Motor neuron (in vitro differentiated cells): ENCODE measurements around the gene TLCD1. TPM values are rescaled to one million over a fixed set of nuclear protein-coding genes. Genes with fewer than 3 reads are reported as not detected.

ENCODE experiments used
- ATAC-seq, 8 experiments: fragments of 200-7000 bp; cut with Tn5 transposase; replicated peaks in 6 of 8; 2 replicates each; pipeline ENCODE4 v1.8.0; 2021; ENCODE audit warnings: mild to moderate bottlenecking in 8 of 8, moderate library complexity in 8 of 8
- H3K27ac ChIP-seq, 2 donors: fragments of 250-450 bp; sonication (Bioruptor Pico); 2 replicates each; pipeline ENCODE4 v1.9.0; 2021; ENCODE audit warnings: antibody characterized with exemption in 2 of 2, mild to moderate bottlenecking in 2 of 2, moderate library complexity in 1 of 2
- H3K4me1 ChIP-seq, 2 donors: fragments of 250-450 bp; sonication (Bioruptor Pico); replicated peaks in 1 of 2; 2 replicates each; pipeline ENCODE4 v1.6.1; 2021; ENCODE audit warnings: antibody characterized with exemption in 2 of 2, mild to moderate bottlenecking in 2 of 2, moderate library complexity in 1 of 2
- H3K4me3 ChIP-seq, 5 donors: fragments of 250-450 bp; sonication (Bioruptor Pico); 2 replicates each; pipeline ENCODE4 v1.9.0; 2021; ENCODE audit warnings: antibody characterized with exemption in 5 of 5, mild to moderate bottlenecking in 5 of 5, moderate library complexity in 4 of 5
- WGBS, 10 experiments: fragments of 450-650 bp; shearing (Covaris generic); methylation state at CpG; one replicate each; pipeline ENCODE4 v1.0.0; 2022; 5-methylcytosine and 5-hydroxymethylcytosine counted together
- in situ Hi-C, 9 experiments: fragments of 400-800 bp; cut with MboI; loops; one replicate each; pipeline ENCODE4 v1.15.0; 2021; ENCODE audit warnings: low sequenced_read_pairs in 9 of 9, low pct_unique_long_range_greater_than_20kb in 2 of 9; ENCODE audit not compliant: unreplicated experiment in 9 of 9
- total RNA-seq, 8 experiments: library from RNA; unstranded; fragments of 300-600 nt; gene quantifications; 2 replicates each; pipeline versions ENCODE4 v1.2.3 to v1.2.4, GENCODE V29; 2022

TLCD1 gene, protein sequence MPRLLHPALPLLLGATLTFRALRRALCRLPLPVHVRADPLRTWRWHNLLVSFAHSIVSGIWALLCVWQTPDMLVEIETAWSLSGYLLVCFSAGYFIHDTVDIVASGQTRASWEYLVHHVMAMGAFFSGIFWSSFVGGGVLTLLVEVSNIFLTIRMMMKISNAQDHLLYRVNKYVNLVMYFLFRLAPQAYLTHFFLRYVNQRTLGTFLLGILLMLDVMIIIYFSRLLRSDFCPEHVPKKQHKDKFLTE
- total RNA-seq, result 10 to 100 TPM in 3 of 8 experiments, 1 to 10 TPM in 5; 3.4 to 38.3 (median 7.5) TPM

DNA sequence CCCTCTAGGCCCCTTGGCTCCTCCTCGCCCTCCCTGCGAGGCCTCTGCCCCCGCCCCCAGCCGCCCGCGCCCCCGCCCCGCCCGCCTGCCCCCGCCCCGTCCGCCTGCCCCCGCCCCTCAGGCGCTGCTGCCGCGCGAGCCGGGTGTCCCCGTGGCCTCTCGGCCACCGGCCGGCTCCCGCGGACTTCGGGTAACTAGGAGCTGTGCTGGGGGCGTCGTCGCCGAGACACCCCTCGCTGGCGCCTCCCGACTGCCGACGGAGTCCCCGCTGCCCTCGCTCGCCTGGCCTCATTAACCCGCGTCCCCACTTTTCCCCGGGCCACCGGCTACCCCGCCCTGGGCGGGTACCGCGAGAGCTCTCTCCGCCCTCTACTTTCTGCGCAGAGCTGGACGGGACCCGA is at the start of gene TLCD1:
TSS of gene TLCD1 (minus strand) at position 8 of the 401 bp plus-strand sequence. CDS start 136 bp downstream, outside the sequence.
- ATAC-seq, result peak; percentile 28 to 57 (median 47)
- WGBS, 10 experiments, result no CpG with 5 or more reads among the region's 49 CpGs
- Histone ChIP-seq H3K4me1 (peaks cover 13 to 25% of the 10 kb centered on the region in 2 donors), H3K27ac (peak within 1 kb of the TSS; percentile 89 to 95), H3K4me3 (peak within 1 kb of the TSS; percentile 63 to 95 (median 82))
- in situ Hi-C loops, result loop anchor here in 1 of 9 experiments (25.0 kb wide), 1 partner anchor 386 kb away; no protein-coding TSS in a partner anchor

DNA sequence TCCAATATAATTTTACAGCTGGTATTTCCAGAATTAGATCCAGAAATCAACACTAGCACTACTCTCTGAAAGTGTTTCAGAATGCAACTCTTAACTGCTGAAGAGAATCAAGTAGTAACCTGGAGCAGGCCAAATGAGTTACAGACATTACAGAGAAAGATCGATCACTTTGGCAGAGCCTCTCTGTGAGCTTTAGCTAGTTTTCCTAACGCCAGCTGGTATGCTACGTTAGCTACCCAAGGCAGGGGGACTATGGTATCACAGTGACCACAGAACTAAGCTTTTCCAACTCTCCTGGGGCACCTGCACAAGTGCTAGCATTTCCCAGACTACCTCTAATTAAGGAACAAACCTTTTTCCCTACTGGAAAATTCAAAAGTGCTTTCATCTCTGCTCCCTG is 48.2 kb upstream of the TLCD1 start:
- 29 to 100% (median 64%) methylated on average over 1 to 3 of the region's 3 CpGs; no CpG with 5 or more reads in 2 of the 10 experiments for WGBS, 10 experiments
- in situ Hi-C loops, result loop anchor here in 3 of 9 experiments (25.0 kb wide), 2 partner anchors 88 to 138 kb away; partner anchors contain the start of genes DHRS13 (in 2 of the 3) and ERAL1 (in 1 of the 3)
- ATAC-seq, result peak in 2 of 8 experiments; percentile 59 to 71
- Histone ChIP-seq H3K27ac (no peak overlapping the region), H3K4me3 (no peak overlapping the region), H3K4me1 (peaks cover 0 to 8% of the 10 kb centered on the region in 2 donors)

DNA sequence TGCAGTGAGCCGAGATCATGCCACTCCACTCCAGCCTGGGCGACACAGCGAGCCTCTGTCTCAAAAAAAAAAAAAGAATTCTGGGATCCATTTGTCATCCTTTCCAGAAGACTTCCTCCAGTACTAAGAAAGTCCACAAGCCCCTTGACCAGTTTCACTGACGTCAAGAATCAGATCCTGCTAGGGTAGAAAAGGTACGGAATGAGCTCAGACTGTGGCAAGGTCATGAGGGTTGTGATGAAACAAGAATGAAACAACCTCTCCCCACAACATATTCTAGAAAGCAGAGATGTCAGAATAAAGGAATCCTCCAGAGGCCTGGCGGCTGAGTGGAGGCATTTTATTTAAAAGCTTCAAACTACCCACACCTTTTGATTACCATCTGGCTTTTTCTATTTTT is 47.7 kb upstream of the TLCD1 start:
- Histone ChIP-seq H3K4me3 (no peak overlapping the region), H3K27ac (peak overlapping the region in 1 of 2 donors; percentile 61), H3K4me1 (peaks cover 0 to 8% of the 10 kb centered on the region in 2 donors)
- WGBS, 10 experiments, result 70 to 100% (median 79%) methylated on average over 1 to 5 of the region's 6 CpGs; no CpG with 5 or more reads in 1 of the 10 experiments
- peak in 5 of 8 experiments; percentile 36 to 90 (median 64) for ATAC-seq
- in situ Hi-C loops, result loop anchor here in 3 of 9 experiments (25.0 kb wide), 2 partner anchors 89 to 139 kb away; partner anchors contain the start of genes DHRS13 (in 2 of the 3) and ERAL1 (in 1 of the 3)

DNA sequence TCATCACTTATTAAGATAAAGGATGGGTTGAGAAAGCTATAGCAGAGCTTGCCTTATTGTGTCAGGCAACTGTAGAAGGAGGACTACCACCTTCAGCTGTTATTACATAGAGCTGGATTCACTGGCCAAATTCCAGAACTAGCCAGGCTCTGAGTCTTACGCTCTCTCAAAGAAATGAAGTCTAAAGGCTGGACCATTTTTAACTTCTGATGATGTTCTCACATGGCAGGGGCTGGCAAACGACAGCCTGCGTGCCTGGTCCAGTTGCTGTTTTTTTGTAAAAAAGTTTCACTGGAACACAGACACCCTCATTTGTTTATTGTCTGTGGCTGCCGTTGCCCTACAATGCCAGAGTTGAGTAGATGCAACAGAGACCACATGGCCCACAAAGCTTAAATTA is 39.0 kb upstream of the TLCD1 start:
- no peaks in the 10 kb centered on the region for H3K4me1 ChIP-seq
- no peak overlapping the region for H3K27ac ChIP-seq
- no peak overlapping the region for H3K4me3 ChIP-seq
- ATAC-seq, result no peak
- in situ Hi-C loops, result loop anchor here in 4 of 9 experiments (10.0 to 25.0 kb wide), 3 partner anchors 97 to 160 kb away; partner anchors contain the start of genes DHRS13 (in 2 of the 4) and ERAL1 (in 1 of the 4)
- WGBS, 10 experiments, result 50 to 100% (median 88%) methylated on average over 1 to 4 of the region's 4 CpGs; no CpG with 5 or more reads in 3 of the 10 experiments

DNA sequence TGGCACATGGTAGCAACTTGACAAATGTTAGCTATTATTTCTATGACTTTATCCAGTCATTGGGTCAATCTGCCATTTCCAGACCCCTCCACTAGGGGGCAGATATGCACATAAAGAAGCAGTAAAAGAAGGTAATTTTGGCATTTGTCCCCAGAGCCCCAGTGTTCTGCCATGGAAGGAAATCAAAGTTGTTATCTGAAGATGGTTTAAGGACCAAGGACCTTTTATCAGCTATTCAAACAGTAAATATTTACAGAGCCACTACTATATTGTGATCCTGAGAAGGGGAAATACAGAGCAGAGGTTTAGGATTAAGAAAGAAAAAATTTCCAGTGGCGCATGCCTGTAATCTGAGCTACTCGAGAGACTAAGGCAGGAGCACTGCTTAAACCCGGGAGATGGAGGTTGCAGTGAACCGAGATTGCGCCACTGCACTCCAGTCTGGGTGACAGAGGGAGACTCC is 37.8 kb upstream of the TLCD1 start:
- no peak overlapping the region for H3K27ac ChIP-seq
- peak; percentile 33 to 64 (median 44) for ATAC-seq
- in situ Hi-C loops, result loop anchor here in 4 of 9 experiments (10.0 to 25.0 kb wide), 3 partner anchors 98 to 161 kb away; partner anchors contain the start of genes DHRS13 (in 2 of the 4) and ERAL1 (in 1 of the 4)
- 39 to 90% (median 70%) methylated on average over 1 to 5 of the region's 5 CpGs; no CpG with 5 or more reads in 3 of the 10 experiments for WGBS, 10 experiments
- H3K4me1 ChIP-seq, result no peaks in the 10 kb centered on the region
- H3K4me3 ChIP-seq, result no peak overlapping the region

DNA sequence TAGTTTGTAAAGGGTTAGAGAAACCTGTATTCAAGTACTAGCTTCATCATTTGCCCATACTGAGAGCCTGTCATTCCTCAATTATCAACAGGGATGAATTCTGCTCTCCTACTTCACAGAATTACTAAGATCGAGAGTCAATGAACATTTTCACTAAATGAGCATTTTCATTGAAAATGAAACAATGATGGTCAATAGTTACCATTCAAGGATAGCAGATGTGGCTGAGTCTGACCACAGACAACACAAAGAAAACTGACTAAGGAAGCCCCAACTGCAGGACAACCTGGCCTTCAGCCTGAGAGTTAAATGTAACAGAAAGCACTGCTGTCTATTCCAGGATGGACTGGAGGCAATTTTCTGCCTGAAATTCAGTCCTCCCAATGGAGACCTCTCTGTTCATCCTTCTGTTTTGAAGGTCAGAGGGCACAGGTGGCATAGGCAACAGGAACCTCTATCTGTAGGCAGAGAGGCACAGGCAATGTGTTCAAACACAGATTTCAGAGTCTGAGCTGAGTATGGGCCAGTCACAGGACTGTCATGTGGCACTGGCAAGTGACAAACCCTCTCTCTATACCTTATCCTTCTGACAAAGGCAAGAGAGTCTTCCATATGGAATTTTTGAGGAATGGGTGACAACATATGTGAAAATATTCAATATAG is 37.2 kb upstream of the TLCD1 start:
- Histone ChIP-seq H3K4me1 (no peaks in the 10 kb centered on the region), H3K27ac (no peak overlapping the region), H3K4me3 (no peak overlapping the region)
- in situ Hi-C loops, result loop anchor here in 4 of 9 experiments (10.0 to 25.0 kb wide), 3 partner anchors 99 to 162 kb away; partner anchors contain the start of genes DHRS13 (in 2 of the 4) and ERAL1 (in 1 of the 4)
- WGBS, 10 experiments, result 33 to 100% (median 67%) methylated on average over 1 of the region's 1 CpG; no CpG with 5 or more reads in 5 of the 10 experiments
- peak in 7 of 8 experiments; percentile 7 to 32 (median 28) for ATAC-seq

DNA sequence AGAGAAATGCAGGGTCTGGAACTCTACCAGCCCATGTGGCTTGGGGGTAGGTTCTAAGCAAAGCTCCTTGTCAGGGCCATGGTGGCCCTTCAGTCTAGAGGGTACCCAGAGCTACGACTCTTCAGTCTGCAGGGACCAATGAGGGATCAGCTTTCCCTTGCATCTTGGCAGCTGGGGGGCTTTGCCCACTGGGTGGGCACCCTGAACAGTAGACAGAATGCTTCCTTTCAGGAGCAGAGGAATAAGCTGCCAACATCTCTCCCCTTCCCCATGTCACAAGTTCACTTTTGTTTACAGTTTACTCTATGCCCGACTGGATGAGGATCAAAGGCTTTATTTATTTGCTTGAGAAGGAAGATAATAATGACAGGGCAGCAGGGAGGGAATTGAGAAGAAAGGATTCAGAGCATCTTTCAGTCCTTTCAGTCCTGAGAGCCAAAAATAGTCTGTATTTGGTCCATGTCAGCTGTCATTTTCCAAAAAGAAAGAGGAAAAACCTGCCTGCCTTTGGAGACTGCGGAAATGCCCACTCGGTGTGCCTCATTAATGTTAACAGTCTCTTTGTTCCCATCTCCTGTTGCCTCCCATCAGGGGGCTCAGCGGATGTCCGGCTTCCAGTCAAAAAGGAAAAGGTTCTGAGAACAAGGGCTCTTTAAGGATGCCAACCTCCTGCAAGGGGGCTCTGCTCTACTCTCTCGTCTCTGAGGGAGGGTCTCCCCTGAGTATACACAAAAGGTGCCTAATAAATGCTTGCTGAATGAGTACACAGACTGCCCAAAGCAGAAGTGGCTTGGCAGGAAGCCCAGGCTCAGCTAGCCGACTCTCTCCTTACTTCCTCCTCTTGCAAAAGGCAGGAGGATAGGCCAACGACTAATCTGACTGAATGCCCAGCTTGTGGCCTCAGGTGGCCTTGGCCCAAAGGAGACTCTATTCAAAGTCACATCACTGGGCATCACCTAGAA is 34.8 kb upstream of the TLCD1 start:
- in situ Hi-C loops, result loop anchor here in 4 of 9 experiments (10.0 to 25.0 kb wide), 3 partner anchors 101 to 164 kb away; partner anchors contain the start of genes DHRS13 (in 2 of the 4) and ERAL1 (in 1 of the 4)
- H3K4me3 ChIP-seq, result no peak overlapping the region
- WGBS, 10 experiments, result 35 to 75% (median 39%) methylated on average over 2 to 7 of the region's 9 CpGs; no CpG with 5 or more reads in 2 of the 10 experiments
- H3K27ac ChIP-seq, result no peak overlapping the region
- H3K4me1 ChIP-seq, result no peaks in the 10 kb centered on the region
- ATAC-seq, result no peak

DNA sequence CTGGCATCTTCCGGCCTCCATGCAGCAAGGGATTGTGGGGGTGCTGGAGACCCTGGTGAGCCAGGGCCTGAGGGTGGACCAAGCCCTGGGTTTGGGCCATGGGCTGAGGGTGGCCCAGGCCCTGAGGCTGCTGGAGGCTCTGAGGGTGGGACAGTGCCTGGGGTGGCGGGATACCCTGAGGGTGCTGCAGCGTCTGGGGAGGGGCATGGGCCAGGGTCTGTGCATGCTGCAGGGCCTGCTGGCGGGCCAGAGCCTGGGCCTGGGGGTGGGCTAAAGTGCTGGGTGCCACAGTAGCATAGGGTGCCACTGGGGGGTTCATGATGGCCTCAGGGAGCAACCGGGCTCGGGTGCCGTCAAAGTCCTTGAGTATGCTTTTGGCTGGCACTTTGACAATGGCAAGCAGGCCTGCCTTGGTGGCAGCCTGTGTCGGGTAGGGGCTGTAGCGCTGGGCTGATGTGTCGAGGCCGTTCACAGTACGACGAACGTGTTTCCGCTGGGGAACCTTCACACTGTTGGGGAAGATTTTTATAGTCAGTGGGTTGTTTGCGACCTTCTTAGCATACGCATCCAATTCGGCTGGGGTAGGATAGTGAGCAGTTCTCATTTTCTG is 33.3 kb upstream of the TLCD1 start:
- WGBS, 10 experiments, result 75 to 100% (median 97%) methylated on average over 1 to 10 of the region's 18 CpGs; no CpG with 5 or more reads in 2 of the 10 experiments
- Histone ChIP-seq H3K27ac (no peak overlapping the region), H3K4me1 (no peaks in the 10 kb centered on the region), H3K4me3 (no peak overlapping the region)
- ATAC-seq, result peak in 5 of 8 experiments; percentile 20 to 52 (median 46)
- in situ Hi-C loops, result loop anchor here in 3 of 9 experiments (25.0 kb wide), 2 partner anchors 103 to 153 kb away; partner anchors contain the start of genes DHRS13 (in 2 of the 3) and ERAL1 (in 1 of the 3)

DNA sequence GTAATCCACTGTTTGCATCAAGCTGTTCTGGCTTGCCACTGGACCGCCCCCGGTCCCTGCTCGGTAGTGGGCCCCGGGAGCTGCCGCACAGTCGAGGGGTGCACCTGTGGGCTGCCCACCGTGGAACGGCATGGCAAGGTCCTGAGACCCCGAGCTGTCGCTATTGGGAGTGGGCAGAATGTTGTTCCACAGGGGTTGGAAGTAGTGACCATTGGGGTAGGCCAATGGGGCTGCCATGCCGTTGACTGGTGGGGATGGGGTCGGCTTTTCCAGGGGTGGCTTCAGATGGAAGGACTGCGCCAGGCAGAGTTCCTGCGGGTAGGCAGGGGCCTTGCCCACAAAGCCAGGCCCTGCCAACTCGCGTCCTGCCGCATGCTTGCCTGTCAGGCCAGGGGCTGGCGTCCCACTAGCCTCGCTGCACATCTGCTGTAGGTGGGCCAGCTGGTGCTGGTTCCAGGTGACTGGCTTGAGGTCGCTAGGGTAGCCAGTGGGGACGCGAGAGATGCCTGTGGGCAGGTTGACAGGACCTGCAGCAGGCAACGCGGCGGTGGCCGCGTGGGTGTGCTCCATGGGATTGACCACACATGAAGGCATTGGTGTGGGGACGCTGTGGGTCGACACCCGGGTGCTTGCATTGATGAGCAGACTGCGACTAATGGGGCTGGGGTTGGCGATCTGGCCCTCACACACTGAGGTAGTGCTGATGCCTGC is 32.5 kb upstream of the TLCD1 start:
- ATAC-seq, result peak in 5 of 8 experiments; percentile 14 to 29 (median 26)

DNA sequence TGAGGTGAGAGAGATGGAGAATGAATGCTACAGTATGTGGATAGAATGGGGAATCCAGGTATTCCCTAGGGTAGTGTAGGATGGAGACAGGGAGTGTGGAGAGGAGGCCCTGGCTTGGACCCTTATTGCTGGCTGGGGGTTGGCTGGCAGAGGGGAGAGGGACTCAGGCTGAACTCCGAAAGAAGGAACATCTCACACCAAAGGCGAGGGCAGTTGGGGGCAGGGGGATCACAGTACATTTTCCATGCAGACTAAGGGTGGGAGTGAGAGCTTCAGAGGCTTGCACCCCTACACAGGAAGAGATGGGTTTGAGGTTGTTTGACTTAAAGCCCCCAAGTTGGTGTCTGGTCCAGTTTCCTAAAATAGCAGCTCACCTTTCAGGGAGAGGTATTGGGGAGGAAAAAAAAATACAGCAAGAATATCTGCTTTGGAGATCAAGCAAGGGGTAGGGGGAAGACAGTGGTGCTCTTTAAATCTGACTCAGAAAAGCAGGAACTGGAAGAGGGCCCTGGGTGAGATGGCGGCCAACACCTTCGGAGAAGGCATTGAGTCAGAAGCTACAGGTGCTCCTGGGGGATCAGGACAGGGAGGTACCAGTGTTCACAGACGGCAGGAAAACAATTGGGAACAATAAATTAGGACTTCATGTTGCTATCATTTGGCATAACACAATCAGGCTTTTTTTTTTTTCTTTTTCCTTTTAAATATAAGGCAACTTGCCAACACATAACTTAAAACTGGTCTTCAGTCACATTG is 30.2 kb upstream of the TLCD1 start:
- no peaks in the 10 kb centered on the region for H3K4me1 ChIP-seq
- in situ Hi-C loops, result loop anchor here in 3 of 9 experiments (25.0 kb wide), 2 partner anchors 106 to 156 kb away; partner anchors contain the start of genes DHRS13 (in 2 of the 3) and ERAL1 (in 1 of the 3)
- no peak overlapping the region for H3K4me3 ChIP-seq
- no peak overlapping the region for H3K27ac ChIP-seq
- WGBS, 10 experiments, result 71 to 100% (median 84%) methylated on average over 1 to 4 of the region's 5 CpGs; no CpG with 5 or more reads in 3 of the 10 experiments
- peak in 1 of 8 experiments; percentile 2 for ATAC-seq

More for the DNA sequence above, 32.5 kb upstream of the TLCD1 start:
- Histone ChIP-seq H3K27ac (no peak overlapping the region), H3K4me3 (no peak overlapping the region), H3K4me1 (no peaks in the 10 kb centered on the region)
- 81 to 100% (median 92%) methylated on average over 3 to 5 of the region's 32 CpGs; no CpG with 5 or more reads in 6 of the 10 experiments for WGBS, 10 experiments
- in situ Hi-C loops, result loop anchor here in 3 of 9 experiments (25.0 kb wide), 2 partner anchors 104 to 154 kb away; partner anchors contain the start of genes DHRS13 (in 2 of the 3) and ERAL1 (in 1 of the 3)
